ENCODE results near the gene ESPN.
"Not testable (repeated sequence)": the region's sequence is repeated elsewhere in the genome, so short reads cannot be mapped to it uniquely, and the experiment has no call there.

ESPN gene

DNA sequence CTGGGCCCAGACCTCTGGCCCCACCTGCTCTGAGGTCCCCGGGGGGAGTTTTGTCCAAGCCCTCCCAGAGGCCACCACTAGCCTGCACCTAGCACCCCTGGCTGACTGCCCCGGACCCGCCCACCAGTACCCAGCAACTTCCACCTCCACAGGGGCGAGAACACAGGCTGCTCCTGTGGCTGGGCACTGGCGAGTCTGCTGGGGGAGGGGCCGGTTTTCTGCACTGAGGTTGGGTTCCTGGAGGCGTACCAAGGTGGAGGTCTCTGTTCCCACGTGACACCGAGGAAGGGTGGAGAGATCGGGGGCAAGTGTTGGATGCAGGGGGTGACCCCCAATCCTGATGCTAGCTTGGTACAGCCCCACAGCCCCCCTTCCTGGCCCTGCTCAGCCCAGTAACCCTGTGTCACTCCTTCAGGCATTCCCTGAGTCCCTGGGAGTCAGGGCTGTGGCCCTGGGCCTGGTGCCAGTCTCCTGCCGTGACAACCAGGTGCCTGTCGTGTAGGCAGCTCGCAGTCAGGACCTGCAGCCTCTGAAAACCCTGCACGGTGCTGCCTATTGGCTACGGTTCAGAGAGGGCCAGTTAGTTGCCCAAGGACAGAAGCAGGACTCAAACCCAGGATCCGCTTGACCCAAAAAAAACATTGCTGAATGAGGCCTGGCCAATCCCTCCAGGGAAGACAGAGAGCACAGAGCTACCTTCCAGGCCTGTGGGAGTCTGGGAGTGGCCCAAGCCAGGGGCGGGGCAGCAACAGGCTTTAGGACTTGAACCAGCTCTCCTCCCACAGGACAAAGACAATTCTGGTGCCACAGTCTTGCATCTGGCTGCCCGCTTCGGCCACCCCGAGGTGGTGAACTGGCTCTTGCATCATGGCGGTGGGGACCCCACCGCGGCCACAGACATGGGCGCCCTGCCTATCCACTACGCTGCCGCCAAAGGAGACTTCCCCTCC is 3.1 kb downstream of the ESPN start:
- no peak for DNase-seq (ENCODE audit: low read depth in 3 of 3, low spot score in 1 of 3)

DNA sequence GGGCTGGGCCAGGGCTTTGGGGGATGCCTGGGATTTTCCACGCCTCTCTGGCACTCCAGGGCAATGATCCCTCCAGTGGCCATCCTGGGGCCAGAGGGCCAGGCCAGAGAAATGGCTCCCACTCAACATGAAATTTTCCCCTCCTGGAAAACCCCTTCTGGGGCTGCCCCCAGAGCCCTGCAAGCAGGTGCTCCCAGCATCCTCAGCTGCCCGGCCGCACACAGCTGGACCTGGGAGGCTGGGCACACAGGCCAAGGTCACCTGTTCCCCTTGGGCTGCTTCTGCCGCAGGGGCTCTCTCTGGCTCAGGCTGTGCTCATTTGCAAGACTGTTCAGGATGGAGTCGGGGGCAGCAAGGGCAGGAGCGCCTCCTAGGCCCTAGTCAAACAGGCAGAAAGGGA is 3.9 kb downstream of the ESPN start:
- DNase-seq (ENCODE audit: low read depth in 3 of 3, low spot score in 1 of 3), result not testable (repeated sequence)

DNA sequence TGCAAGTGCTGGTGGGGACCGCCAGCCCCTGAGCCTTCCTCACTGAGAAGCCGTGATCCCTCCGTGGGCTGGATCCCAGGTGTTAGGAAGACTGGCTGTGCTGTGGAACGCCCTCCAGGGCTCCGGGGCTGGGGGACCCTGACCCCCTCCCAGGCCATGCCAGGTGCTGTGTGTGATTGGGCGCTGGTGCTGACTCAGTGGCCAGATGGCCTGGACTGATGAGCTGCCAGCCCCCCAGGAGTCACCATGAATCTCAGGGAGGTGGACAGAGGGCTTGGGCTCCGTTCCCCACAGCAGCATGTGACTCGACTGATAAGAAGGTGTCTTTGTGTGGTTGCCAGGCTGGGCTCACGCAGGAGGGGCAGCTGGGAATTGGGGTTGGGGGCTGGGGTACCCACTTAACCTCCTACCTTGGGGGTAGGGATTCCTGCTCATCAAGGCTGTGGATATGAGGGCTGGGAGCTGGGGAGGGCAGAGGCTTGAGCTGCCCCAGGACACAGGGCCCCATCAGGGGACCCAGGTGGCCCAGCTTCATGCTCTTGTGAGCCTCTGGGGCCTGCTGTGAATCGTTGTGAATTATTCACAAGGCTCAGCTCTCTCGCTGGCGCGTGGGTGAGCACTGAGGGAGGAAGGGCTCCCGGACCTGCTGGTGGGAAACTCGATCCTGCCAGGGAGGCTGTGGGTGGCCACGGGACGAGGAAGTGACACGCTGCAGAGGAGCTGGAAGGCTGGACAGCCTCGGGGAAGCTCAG is 5.3 kb downstream of the ESPN start:
- DNase-seq (ENCODE audit: low read depth in 3 of 3, low spot score in 1 of 3), result not testable (repeated sequence)

DNA sequence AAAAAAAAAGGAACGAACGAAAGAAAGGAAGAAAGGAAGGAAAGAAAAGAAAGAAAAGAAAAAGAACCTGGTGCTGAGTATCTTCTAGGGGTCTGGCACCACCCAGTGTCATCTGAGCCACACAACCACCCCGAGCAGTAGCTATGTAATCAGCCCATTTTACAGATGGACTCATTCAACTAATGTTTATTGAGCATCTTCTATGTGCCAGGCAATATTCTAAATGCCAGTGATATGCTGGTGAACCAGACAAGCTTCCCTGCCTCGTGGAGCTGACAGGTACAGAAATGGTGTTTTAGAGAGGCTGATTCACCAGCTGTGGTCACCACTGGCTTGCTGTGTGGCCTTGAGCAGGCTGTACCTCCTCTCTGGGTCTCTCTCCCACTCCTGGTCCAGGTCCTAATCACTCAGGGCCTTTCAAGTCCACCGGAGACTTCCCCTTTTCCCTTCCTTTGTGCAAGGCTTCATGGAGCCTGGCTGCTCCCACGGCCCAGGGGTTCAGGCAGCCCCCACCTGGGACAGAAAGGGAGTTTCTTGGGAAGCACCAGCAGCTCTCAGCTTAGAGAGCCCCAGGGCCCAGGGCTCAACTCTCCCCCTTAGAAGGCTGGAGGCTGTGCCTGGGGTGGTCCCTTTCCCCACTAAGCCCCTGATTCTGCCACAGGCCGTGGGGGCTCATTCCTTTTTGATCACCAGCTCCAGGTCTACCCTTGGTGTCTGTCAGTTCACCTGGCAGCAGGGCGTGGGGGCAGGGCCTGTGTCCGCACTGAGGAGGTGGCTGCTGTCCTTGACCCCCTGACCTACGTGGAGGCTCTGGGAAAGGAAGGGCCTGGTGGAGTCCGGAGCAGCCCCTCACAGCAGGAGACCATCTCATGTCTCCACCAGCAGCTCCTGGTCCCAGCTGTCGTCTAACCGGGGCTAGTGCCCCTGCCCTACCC is 7.3 kb downstream of the ESPN start:
- not testable (repeated sequence) for DNase-seq (ENCODE audit: low read depth in 3 of 3, low spot score in 1 of 3)

DNA sequence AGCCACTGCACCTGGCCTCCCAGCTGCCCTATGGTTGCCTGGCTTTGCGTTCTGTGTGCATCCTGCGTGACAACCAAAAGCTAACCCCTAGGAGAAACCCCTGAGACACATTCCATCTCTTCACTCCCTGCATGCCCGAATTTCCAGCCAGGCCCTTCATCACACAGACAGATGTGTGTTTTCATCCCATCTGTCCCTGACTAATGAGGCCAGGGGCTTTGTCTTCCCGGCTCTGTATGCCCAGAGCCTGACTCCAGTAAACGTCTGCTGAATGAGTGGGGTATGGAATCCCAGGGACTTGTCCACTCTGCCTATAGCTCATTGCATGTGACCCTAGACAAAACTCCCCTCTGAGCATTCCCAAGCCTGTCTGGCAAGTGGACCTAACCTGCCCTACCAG is 9.6 kb downstream of the ESPN start:
- no peak for DNase-seq (ENCODE audit: low read depth in 3 of 3, low spot score in 1 of 3)

DNA sequence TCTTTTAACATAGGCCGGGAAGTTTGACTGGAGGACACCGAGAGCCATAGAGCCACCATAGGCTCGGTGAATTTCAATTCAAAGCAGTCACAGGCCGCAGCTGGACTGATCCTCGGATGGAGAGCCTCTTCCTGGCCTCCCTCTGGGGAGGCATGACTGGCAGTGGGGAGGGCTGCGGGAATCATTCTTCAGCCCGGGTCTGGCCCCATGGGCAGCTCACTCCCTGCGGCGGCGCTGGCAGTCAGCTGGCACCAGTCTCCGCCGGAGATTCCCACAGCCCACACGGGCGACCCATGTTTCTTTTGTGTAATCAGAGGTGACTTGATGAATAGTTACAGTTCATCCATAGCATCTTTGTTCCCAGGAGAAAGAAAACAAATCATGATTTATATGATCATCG is 10.6 kb downstream of the ESPN start:
- no peak for DNase-seq (ENCODE audit: low read depth in 3 of 3, low spot score in 1 of 3)

DNA sequence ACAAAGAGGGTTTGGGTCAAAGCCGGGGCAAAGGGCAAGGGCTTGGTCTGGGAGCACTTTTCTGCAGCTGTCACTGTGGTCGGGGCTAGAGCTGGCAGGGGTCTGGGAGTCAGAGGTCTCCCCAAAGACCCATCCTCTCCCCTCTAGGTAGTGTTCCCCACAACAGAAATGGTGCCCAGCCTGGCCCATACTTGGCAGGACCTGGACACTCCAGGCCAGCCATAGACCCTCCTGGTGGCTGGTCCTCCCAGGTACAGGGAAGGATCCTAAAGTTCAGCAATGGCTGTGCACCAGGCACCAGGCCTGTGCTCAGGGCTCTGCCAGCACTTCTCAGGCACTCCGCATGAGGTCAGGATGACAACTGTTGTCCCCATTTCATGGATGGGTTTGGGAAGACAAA is 11.0 kb downstream of the ESPN start:
- DNase-seq (ENCODE audit: low read depth in 3 of 3, low spot score in 1 of 3), result no peak

DNA sequence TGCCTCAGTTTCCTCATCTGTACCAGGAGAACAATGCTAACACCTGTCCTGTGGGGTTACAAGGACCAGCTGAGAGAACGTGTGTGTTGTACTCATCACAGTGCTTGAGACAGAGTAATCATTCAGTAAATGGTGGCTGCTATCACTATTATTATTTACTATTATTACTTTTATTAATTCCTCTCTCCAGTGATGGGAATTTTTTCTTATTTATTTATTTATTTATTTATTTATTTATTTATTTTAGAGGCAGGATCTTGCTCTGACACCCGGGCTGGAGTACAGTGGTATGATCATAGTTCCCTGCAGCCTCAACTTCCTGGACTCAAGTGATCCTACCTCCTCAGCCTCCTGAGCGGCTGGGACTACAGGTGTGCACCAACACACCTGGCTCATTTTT is 11.7 kb downstream of the ESPN start:
- DNase-seq (ENCODE audit: low read depth in 3 of 3, low spot score in 1 of 3), result not testable (repeated sequence)

DNA sequence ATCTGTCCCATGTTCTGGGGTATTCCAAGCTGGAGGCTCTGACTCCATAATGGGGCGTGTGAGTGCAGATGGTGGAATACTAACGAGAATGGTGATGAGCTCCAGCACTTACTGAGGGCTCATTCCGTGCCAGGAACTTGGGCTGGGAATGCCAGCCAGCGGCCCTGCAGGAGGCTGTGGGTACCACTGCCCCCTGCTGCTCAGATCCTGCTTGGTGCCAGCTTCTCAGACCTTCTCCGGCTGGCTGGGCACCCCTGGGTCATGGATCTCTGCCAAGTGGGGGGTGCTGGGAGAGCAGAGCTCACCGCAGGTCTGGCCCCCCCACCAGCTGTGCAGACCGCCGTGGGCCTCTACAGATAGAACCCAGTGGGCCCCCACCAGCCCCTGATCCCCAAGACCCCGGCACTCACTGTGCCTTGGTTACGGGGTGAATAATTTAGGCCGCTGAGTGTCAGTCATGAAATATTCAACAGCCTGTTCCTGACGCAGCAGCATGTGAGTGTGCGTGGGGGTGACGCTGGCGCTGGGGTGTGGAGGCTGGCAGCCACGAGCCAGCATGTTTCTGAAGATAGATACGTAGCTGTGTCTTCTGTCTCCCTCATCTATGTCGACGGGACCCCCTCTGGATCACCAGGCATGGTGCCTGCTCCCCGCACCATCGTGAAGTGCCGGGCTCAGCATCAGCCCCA is 12.6 kb downstream of the ESPN start:
- not testable (repeated sequence) for DNase-seq (ENCODE audit: low read depth in 3 of 3, low spot score in 1 of 3)

DNA sequence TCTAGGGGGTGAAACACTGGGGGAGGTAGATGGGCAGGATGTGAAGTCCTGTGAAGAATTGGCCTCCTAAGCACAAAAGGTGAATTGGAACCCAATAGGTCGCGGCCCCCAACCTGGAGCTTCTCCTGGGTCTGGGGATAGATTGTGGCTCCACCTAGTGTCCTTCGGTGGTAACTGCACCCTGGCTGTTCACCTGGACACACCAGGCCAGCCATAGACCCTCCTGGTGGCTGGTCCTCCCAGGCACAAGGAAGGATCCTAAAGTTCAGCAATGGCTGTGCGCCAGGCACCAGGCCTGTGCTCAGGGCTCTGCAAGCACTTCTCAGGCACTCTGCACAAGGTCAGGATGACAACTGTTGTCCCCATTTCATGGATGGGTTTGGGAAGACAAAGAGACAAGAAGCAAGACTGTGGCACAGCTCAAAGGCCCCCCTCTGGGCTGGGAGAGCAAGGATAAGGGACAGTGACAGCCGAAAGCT is 13.5 kb downstream of the ESPN start:
- DNase-seq (ENCODE audit: low read depth in 3 of 3, low spot score in 1 of 3), result peak in 2 of 3 donors; percentile 36 to 59

DNA sequence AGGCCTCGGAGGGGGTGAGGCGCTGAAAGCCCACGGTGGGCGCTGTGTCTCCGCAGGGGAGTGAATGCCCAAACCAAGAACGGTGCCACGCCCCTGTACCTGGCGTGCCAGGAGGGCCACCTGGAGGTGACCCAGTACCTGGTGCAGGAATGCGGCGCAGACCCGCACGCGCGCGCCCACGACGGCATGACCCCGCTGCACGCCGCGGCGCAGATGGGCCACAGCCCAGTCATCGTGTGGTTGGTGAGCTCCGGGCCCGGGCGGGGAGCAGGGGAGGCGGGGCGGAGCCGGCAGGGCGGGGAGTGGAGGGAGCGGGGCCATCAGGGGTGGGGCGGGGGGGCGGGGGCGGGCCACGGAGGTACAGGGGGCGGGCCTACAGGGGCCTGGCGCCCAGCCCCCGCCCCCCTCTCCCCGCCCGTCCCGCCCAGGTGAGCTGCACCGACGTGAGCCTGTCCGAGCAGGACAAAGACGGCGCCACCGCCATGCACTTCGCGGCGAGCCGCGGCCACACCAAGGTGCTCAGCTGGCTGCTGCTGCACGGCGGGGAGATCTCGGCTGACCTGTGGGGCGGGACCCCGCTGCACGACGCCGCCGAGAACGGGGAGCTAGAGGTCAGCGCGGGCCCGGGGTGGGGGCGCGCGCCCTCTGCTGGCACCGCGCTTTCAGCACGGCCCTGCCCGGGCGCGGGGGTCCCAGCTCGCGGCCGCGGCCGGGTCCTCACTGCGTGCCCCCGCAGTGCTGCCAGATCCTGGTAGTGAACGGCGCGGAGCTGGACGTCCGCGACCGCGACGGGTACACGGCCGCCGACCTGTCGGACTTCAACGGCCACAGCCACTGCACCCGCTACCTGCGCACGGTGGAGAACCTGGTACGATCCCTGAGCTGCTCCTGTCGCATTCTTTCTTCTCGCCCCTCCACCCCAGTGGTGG is 15.9 kb downstream of the ESPN start:
- peak in 2 of 3 donors; percentile 54 to 58 for DNase-seq (ENCODE audit: low read depth in 3 of 3, low spot score in 1 of 3)

DNA sequence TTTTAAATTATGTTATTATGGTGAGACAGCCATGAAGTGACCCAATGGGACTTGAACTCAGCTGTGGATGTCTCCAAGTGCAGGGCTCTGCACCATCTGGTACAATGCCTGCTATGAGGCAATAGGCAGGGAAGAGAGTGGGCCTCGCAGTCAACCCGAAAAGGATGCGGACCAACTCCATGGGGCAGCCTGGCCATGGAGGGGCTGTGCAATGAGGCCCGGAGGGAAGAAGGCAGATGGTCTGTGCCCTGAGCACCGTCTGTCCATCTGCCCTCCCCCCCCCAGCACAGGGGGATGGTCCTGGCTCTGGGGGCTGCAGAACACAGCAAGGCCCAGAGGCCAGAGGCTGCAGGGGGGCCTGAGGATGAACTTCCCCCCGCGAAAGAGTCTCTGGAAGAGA is 17.0 kb downstream of the ESPN start:
- no peak for DNase-seq (ENCODE audit: low read depth in 3 of 3, low spot score in 1 of 3)

DNA sequence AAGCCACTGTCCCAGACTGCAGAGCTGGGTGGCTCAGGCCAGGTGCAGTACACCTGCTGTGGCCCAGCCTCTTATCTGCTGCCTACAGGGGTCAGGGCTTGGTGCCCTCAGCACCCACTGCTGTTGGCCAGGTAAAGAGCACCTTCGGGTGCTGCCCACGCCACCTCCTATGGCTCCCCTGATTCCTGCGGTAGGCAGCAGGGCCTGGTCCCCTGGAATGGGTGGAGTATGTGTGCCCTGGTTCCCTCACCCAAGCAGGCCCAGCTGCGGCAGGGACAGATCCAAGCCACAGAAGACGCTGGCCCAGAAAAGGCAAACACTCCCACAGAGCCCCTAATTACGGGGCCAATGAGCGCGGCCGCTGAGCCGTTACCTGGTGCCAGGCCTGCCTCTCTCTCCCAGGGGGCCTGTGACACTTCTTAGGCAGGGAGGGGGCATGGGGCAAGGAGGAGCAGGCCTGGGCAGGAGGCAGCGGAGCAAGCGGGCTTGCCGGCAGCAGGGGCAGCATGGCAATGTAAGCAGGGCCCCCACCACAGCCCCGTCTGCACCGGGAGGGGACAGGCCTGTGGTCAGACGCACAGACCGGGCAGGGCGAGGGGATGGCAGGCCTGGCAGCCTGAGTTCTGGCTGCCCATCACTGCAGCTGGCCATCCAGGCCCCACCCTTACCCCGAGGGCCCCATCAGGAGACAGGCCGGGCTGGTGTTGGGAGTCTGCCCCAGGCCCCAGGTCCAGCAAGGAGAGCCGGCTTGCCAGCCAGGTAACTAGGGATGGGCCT is 19.0 kb downstream of the ESPN start:
- no peak for DNase-seq (ENCODE audit: low read depth in 3 of 3, low spot score in 1 of 3)

DNA sequence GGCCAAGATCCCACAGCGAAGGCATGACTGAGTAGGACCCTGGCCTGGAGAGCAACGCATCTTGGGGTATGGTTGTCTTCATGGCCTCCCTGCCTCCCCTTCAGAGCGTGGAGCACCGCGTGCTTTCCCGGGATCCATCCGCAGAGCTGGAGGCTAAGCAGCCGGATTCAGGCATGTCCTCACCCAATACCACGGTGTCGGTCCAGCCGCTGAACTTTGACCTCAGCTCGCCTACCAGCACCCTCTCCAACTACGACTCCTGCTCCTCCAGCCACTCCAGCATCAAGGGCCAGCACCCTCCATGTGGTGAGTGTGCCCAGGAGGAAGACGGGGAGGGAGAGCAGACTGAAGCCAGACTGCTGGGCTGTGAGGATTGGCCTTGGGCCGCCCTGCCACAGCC is 19.8 kb downstream of the ESPN start:
- DNase-seq (ENCODE audit: low read depth in 3 of 3, low spot score in 1 of 3), result no peak

DNA sequence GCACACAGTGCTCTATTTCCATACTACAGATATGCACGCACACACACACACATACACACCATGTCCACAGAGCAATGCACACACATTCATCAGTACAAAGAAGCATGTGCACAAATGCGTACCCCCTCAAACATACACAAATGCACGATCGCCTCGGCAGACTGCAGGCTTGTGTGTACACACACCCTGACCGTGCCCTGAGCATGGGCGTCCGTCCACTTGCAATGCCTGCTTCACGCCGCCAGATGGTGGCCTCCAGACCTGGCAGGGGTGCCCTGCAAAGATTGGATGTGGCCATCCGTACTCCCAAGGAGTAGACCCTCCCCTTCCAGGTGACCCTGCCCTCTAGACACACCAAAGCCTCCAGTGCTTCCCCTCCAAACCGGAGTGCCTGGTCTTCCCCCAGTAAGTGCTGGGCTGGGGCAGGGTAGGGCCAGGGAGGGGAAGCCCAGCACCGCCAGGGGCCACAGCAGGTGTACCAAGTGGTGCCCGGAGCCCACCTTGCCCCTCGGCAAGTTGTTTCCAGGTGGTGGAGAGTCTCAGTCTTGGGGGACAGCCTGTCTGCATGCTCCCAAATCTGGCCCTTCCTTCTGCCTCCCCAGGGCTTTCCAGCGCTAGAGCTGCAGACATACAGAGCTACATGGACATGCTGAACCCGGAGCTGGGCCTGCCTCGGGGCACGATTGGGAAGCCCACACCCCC is 20.6 kb downstream of the ESPN start:
- DNase-seq (ENCODE audit: low read depth in 3 of 3, low spot score in 1 of 3), result no peak

DNA sequence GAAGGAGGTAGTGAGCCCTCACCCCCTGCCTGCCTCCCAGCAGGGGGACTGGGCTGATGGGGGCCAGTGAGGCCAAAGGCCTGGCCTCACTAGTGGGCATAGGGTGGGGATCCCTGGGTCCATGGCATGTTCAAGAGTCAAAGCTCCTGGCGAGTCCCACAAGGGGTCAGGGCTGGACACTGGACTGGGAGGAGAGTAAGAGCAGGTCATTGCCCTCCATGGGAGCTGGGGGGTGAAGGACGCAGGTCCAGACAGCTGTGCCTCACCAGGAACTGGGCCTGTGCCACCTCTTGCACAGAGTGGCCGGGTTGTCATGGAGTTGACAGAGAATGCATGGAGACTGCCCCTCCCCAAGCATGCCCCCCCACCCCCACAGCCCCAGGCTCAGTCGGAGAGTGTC is 21.4 kb downstream of the ESPN start:
- DNase-seq (ENCODE audit: low read depth in 3 of 3, low spot score in 1 of 3), result not testable (repeated sequence)

DNA sequence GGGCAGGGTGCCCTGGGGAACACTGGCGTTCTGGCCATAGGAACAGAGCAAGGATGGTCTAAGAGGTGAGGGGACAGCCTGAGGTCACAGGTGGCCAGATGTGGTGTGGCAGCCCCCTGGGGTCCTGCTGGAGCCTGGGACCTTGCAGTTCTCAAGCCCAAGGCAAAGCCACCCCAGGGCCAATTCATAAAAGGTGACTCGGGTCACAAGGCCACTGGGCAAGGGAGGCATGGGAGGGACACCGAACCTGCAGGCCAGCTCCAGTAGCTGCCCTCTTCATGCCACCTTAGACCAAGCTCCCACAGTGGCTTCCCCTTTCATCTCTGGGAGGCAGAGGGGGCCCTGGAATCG is 22.1 kb downstream of the ESPN start:
- DNase-seq (ENCODE audit: low read depth in 3 of 3, low spot score in 1 of 3), result no peak
